B cell (primary cell): ENCODE results near the gene ADAM19. TPM values are rescaled to one million over a fixed set of nuclear protein-coding genes. Genes with fewer than 3 reads are reported as not detected.
A peak's percentile ranks its signal among the peaks of the same experiment; 100 is the strongest.

Experiments
- ATAC-seq: fragments of 200-7000 bp; cut with Tn5 transposase; one replicate; pipeline ENCODE4 v1.10.0; 2021; ENCODE audit warnings: low read depth, mild to moderate bottlenecking, moderate number of reproducible peaks, moderate library complexity
- CTCF ChIA-PET: fragments of 350-600 bp; sonication (Branson Sonifier 250); formaldehyde crosslinking; loops from one replicate; lab custom pipeline; 2021; ENCODE audit warnings: antibody characterized with exemption, inconsistent platforms; lab: Charles Lee
- POLR2A ChIA-PET: fragments of 350-600 bp; sonication (Branson Sonifier 250); formaldehyde crosslinking; loops from one replicate; lab custom pipeline; 2021; ENCODE audit warnings: antibody characterized with exemption; lab: Charles Lee
- DNase-seq: peaks from one replicate; pipeline ENCODE4 v3.0.0; 2013
- H2AFZ ChIP-seq: 2 replicates; pipeline ENCODE4 v1.6.1; 2012; ENCODE audit warnings: mild to moderate bottlenecking, low read depth, low read length; ENCODE audit not compliant: insufficient read depth, poor library complexity, severe bottlenecking
- H3K27ac ChIP-seq, 2 donors: 1 replicate in 1 of 2; 2 replicates in 1 of 2; pipeline ENCODE4 v1.5.1; 2012 to 2013; ENCODE audit warnings: low read length in 2 of 2, mild to moderate bottlenecking in 2 of 2, moderate library complexity in 1 of 2
- H3K27me3 ChIP-seq, 4 experiments: fragments of 200-600 bp in 1 of 4; sonication (generic) in 1 of 4; replicated peaks in 1 of 4; 1 replicate in 2 of 4; 2 replicates in 2 of 4; pipeline versions ENCODE4 v1.6.1 to v1.7.0; 2013 to 2016; ENCODE audit warnings: low read length in 3 of 4, mild to moderate bottlenecking in 2 of 4, mixed read lengths in 1 of 4, moderate library complexity in 1 of 4; ENCODE audit not compliant: insufficient read depth in 4 of 4, control insufficient read depth in 3 of 4; ENCODE audit errors: control extremely low read depth in 1 of 4
- H3K36me3 ChIP-seq, 2 experiments: replicated peaks in 1 of 2; 1 replicate in 1 of 2; 2 replicates in 1 of 2; pipeline versions ENCODE4 v1.6.1 to v1.7.1; 2013; ENCODE audit warnings: low read length in 1 of 2; ENCODE audit not compliant: insufficient read depth in 2 of 2, control insufficient read depth in 1 of 2; ENCODE audit errors: control extremely low read depth in 1 of 2, extremely low read depth in 1 of 2
- H3K4me1 ChIP-seq, 2 donors: fragments of 200-600 bp in 1 of 2; sonication (generic) in 1 of 2; 1 replicate in 1 of 2; 2 replicates in 1 of 2; pipeline versions ENCODE4 v1.5.1 to v1.6.1; 2013 to 2017; ENCODE audit warnings: low read length in 2 of 2; ENCODE audit not compliant: control insufficient read depth in 2 of 2, insufficient read depth in 2 of 2
- H3K4me2 ChIP-seq: replicated peaks from 2 replicates; pipeline ENCODE3; 2012; ENCODE audit warnings: mild to moderate bottlenecking, low read depth, low read length; ENCODE audit not compliant: poor library complexity, severe bottlenecking
- H3K4me3 ChIP-seq, 5 experiments: fragments of 200-600 bp in 1 of 5; sonication (generic) in 1 of 5; 1 replicate in 3 of 5; 2 replicates in 2 of 5; pipeline versions ENCODE4 v1.5.1 to v1.7.0; 2011 to 2016; ENCODE audit warnings: low read length in 4 of 5, mild to moderate bottlenecking in 4 of 5, low read depth in 2 of 5, control low read depth in 1 of 5, moderate library complexity in 1 of 5; ENCODE audit not compliant: insufficient read depth in 1 of 5; ENCODE audit errors: control extremely low read depth in 1 of 5, extremely low read depth in 1 of 5
- H3K79me2 ChIP-seq: fragments of 200-600 bp; sonication (generic); one replicate; pipeline ENCODE4 v1.6.0; 2016; ENCODE audit warnings: low read length; ENCODE audit not compliant: control insufficient read depth, insufficient read depth
- H3K9ac ChIP-seq: fragments of 200-600 bp; sonication (generic); 2 replicates; pipeline ENCODE4 v1.6.1; 2017; ENCODE audit warnings: mild to moderate bottlenecking, low read length, moderate library complexity
- H3K9me3 ChIP-seq, 3 donors: one replicate each; pipeline versions ENCODE4 v1.6.1 to v1.7.1; 2013; ENCODE audit warnings: low read length in 2 of 3; ENCODE audit not compliant: control insufficient read depth in 2 of 3, insufficient read depth in 1 of 3; ENCODE audit errors: control extremely low read depth in 1 of 3
- H4K20me1 ChIP-seq: 2 replicates; pipeline ENCODE4 v1.6.0; 2012; ENCODE audit warnings: mild to moderate bottlenecking, low read length; ENCODE audit not compliant: insufficient read depth, control insufficient read depth, poor library complexity, severe bottlenecking
- H3K27ac Mint-ChIP-seq: one replicate; pipeline ENCODE4 v1.8.0; 2021; ENCODE audit warnings: mixed read lengths
- H3K27me3 Mint-ChIP-seq: one replicate; pipeline ENCODE4 v1.8.0; 2021; ENCODE audit warnings: mixed read lengths
- H3K4me1 Mint-ChIP-seq: one replicate; pipeline ENCODE4 v1.8.0; 2021; ENCODE audit warnings: mixed read lengths
- H3K4me3 Mint-ChIP-seq: one replicate; pipeline ENCODE4 v1.8.0; 2021; ENCODE audit warnings: mixed read lengths
- H3K9me3 Mint-ChIP-seq: one replicate; pipeline ENCODE4 v1.8.0; 2022; ENCODE audit warnings: mixed read lengths; ENCODE audit not compliant: insufficient read depth
- EZH2 ChIP-seq: IDR thresholded peaks from 2 replicates; pipeline ENCODE4 v1.6.1; 2012; ENCODE audit warnings: borderline replicate concordance, low read depth, mild to moderate bottlenecking, moderate library complexity, low read length; ENCODE audit not compliant: insufficient read depth, poor library complexity, severe bottlenecking
- WGBS: methylation state at CpG from one replicate; pipeline ENCODE4 v1.1.5; 2013; ENCODE audit warnings: missing lambda C conversion rate; ENCODE audit not compliant: insufficient coverage; 5-methylcytosine and 5-hydroxymethylcytosine counted together
- intact Hi-C: fragments of 100-400 bp; cut with micrococcal nuclease; formaldehyde crosslinking; loops from one replicate; pipeline ENCODE4 v1.10.0; 2022
- polyA plus RNA-seq: library from polyadenylated mRNA; depleted of rRNA; stranded (reverse); fragments of >200 nt; gene quantifications from 2 replicates; pipeline ENCODE4 v1.2.3, GENCODE V29; 2012
- total RNA-seq, 2 donors: library from RNA; stranded (reverse); fragments of 120-200 nt in 1 of 2; gene quantifications; 1 replicate in 1 of 2; 2 replicates in 1 of 2; pipeline versions ENCODE4 v1.2.3 to v1.2.4, GENCODE V29; 2013 to 2022
- TF ChIP-seq, protein P1 (sequence below): fragments of 200-600 bp; IDR thresholded peaks from one replicate; pipeline ENCODE4 v1.8.0; 2022; ENCODE audit warnings: antibody characterized with exemption, mild to moderate bottlenecking

ADAM19 gene
- total and polyA plus RNA-seq, 2 donors (not counting 1 experiment from before 2014, with no cell fraction given): 110 to 171 TPM

- Histone ChIP-seq H4K20me1 (peaks cover 75% of the 10 kb centered on the region), H3K4me2 (peak overlapping the region; percentile 11), H3K4me1 (peaks cover 80 to 90% of the 10 kb centered on the region in 2 donors), H3K9ac (no peak overlapping the region), H2AFZ (no peak overlapping the region), H3K4me3 (no peak overlapping the region), H3K36me3 (peaks cover 0 to 71% of the 10 kb centered on the region in 2 experiments), H3K79me2 (peaks cover 99% of the 10 kb centered on the region), H3K27me3 (no peaks in the 10 kb centered on the region), H3K27ac (peak overlapping the region in 1 of 2 donors; percentile 84), H3K9me3 (no peaks in the 10 kb centered on the region)
- TF ChIP-seq, protein P1, sequence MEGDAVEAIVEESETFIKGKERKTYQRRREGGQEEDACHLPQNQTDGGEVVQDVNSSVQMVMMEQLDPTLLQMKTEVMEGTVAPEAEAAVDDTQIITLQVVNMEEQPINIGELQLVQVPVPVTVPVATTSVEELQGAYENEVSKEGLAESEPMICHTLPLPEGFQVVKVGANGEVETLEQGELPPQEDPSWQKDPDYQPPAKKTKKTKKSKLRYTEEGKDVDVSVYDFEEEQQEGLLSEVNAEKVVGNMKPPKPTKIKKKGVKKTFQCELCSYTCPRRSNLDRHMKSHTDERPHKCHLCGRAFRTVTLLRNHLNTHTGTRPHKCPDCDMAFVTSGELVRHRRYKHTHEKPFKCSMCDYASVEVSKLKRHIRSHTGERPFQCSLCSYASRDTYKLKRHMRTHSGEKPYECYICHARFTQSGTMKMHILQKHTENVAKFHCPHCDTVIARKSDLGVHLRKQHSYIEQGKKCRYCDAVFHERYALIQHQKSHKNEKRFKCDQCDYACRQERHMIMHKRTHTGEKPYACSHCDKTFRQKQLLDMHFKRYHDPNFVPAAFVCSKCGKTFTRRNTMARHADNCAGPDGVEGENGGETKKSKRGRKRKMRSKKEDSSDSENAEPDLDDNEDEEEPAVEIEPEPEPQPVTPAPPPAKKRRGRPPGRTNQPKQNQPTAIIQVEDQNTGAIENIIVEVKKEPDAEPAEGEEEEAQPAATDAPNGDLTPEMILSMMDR: no peak
- TF ChIP-seq EZH2: no peak
- ATAC-seq (no peak), DNase-seq (no peak)
- H3K4me1 Mint-ChIP-seq: peaks cover 83% of the 10 kb centered on the region
- H3K27me3 Mint-ChIP-seq: no peaks in the 10 kb centered on the region
- H3K4me3 Mint-ChIP-seq: peak overlapping the region; percentile 23
- POLR2A ChIA-PET: interaction anchor here (0.8 to 1.1 kb wide), 3 partner anchors 11 to 30 kb away, joined by 3 to 4 read pairs (median 3); no protein-coding TSS in a partner anchor
- no peaks in the 10 kb centered on the region for H3K9me3 Mint-ChIP-seq
- intact Hi-C loops: no loop called here
- 20% methylated on average over 1 of the region's 4 CpGs for WGBS
- CTCF ChIA-PET: interaction anchor here (0.7 to 7.2 kb wide), 13 partner anchors 9 to 315 kb away, joined by 3 to 67 read pairs (median 6); partner anchors contain the start of gene LSM11
- peak overlapping the region; percentile 70 for H3K27ac Mint-ChIP-seq
These were observed 7.4 kb downstream of the ADAM19 start for GRCh38 chr5:157568222-157568621.

DNA sequence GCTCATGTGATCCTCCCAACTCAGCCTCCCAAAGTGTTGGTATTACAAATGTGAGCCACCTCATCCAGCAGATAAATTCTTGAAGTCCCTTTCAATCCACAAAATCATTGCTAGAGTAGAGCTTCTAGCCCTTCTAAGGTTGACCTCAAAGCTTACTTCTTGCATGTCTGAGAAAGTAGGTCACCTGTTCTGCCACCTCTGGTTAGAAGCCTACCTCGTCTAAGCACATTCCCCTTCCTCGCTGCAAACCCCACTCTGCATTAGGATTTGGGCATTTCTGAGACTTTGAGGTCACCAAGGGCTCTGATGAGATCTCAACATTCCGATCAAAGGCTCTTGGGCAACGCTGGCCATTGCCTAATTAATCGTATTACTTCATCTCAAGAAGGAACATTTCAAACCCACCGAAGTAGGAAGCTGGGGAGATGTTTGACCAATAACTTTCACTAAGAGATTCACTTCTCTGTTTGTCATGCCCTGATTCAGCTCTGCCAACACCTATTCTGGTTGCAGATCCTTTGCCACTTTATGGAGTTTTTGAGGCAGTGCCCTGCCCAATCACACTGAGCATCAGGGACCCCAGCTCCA is 8.6 kb downstream of the ADAM19 start:
- no peaks in the 10 kb centered on the region for H3K9me3 ChIP-seq
- Mint-ChIP-seq H3K9me3 (no peaks in the 10 kb centered on the region), H3K4me1 (peaks cover 83% of the 10 kb centered on the region), H3K27me3 (no peaks in the 10 kb centered on the region), H3K4me3 (peak overlapping the region; percentile 79), H3K27ac (peak overlapping the region; percentile 85)
- peaks cover 87% of the 10 kb centered on the region for H4K20me1 ChIP-seq
- POLR2A ChIA-PET: interaction anchor here (0.7 to 1.4 kb wide), 3 partner anchors 10 to 54 kb away, joined by 3 to 4 read pairs (median 3); no protein-coding TSS in a partner anchor
- peak overlapping the region; percentile 4 for H3K9ac ChIP-seq
- H2AFZ ChIP-seq: no peak overlapping the region
- peak overlapping the region in 2 of 5 experiments; percentile 15 to 29 for H3K4me3 ChIP-seq
- no peaks in the 10 kb centered on the region for H3K27me3 ChIP-seq
- CTCF ChIA-PET: interaction anchor here (0.7 to 7.2 kb wide), 16 partner anchors 9 to 176 kb away, joined by 3 to 67 read pairs (median 4); partner anchors contain the start of gene LSM11
- ATAC-seq (no peak), DNase-seq (peak; percentile 50)
- 62% methylated on average over 2 of the region's 6 CpGs for WGBS
- peaks cover 99% of the 10 kb centered on the region for H3K79me2 ChIP-seq
- TF ChIP-seq EZH2: no peak
- TF ChIP-seq, protein P1: no peak
- peaks cover 0 to 75% of the 10 kb centered on the region in 2 experiments for H3K36me3 ChIP-seq
- H3K27ac ChIP-seq: peak overlapping the region; percentile 43 to 64
- intact Hi-C loops: loop anchor here (1.0 kb wide), 1 partner anchor 26 kb away; no protein-coding TSS in a partner anchor
- H3K4me2 ChIP-seq: peak overlapping the region; percentile 54
- peaks cover 84 to 91% of the 10 kb centered on the region in 2 donors for H3K4me1 ChIP-seq
